ENCODE data around the gene CNN2. TPM values are rescaled to one million over a fixed set of nuclear protein-coding genes. Genes with fewer than 3 reads are reported as not detected.

The CNN2 gene
- total and polyA plus RNA-seq, 9 of the 15 experiments (the other 6 are each of a cell fraction or from before 2014, with no cell fraction given): 12.1 to 174 (median 52.7) TPM

DNA sequence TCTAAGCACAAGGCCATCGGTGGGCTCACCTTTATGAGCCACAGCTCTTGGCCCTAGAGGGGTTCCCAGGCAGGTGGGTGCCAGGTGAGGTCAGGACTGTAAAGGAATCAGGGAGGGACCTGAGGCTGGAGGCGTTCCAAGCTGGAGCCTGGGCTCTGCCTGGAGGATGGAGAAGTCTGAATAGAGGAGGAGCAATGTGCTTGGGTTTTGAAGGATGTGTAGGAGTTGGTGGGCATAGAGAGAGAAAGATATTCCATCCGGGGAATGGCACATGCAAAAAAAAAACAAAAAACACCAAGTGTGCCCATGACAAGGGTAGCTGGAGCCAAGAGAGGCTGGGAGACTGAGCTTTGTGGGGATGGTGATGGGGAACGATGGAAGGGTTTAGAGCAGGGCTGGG is 23.8 kb upstream of the CNN2 start (continued):
- TF ChIP-seq, protein P1, sequence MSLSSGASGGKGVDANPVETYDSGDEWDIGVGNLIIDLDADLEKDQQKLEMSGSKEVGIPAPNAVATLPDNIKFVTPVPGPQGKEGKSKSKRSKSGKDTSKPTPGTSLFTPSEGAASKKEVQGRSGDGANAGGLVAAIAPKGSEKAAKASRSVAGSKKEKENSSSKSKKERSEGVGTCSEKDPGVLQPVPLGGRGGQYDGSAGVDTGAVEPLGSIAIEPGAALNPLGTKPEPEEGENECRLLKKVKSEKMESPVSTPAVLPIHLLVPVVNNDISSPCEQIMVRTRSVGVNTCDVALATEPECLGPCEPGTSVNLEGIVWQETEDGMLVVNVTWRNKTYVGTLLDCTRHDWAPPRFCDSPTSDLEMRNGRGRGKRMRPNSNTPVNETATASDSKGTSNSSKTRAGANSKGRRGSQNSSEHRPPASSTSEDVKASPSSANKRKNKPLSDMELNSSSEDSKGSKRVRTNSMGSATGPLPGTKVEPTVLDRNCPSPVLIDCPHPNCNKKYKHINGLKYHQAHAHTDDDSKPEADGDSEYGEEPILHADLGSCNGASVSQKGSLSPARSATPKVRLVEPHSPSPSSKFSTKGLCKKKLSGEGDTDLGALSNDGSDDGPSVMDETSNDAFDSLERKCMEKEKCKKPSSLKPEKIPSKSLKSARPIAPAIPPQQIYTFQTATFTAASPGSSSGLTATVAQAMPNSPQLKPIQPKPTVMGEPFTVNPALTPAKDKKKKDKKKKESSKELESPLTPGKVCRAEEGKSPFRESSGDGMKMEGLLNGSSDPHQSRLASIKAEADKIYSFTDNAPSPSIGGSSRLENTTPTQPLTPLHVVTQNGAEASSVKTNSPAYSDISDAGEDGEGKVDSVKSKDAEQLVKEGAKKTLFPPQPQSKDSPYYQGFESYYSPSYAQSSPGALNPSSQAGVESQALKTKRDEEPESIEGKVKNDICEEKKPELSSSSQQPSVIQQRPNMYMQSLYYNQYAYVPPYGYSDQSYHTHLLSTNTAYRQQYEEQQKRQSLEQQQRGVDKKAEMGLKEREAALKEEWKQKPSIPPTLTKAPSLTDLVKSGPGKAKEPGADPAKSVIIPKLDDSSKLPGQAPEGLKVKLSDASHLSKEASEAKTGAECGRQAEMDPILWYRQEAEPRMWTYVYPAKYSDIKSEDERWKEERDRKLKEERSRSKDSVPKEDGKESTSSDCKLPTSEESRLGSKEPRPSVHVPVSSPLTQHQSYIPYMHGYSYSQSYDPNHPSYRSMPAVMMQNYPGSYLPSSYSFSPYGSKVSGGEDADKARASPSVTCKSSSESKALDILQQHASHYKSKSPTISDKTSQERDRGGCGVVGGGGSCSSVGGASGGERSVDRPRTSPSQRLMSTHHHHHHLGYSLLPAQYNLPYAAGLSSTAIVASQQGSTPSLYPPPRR (CRISPR knock-in tag; IDR thresholded peaks at IDR 0.05; ENCODE audit: borderline replicate concordance): no peak
- TF ChIP-seq PTTG1 (tag; IDR thresholded peaks at IDR 0.05; ENCODE audit: low read depth): no peak
- no peak for TF ChIP-seq RBM39 (optimal IDR thresholded peaks at IDR 0.05; ENCODE audit: low read depth, low read length)
- no peak for TF ChIP-seq E2F3 (CRISPR knock-in tag; IDR thresholded peaks at IDR 0.05)
- TF ChIP-seq MYBL2 (IDR thresholded peaks at IDR 0.05; ENCODE audit: low read depth): no peak
- no peak for TF ChIP-seq MYBL2 (CRISPR knock-in tag; IDR thresholded peaks at IDR 0.05; ENCODE audit: borderline replicate concordance)
- no peak for TF ChIP-seq RAD21 (CRISPR knock-in tag; conservative IDR thresholded peaks at IDR 0.05 in 1 of 2, IDR thresholded peaks at IDR 0.05 in 1 of 2)
- TF ChIP-seq FOXA1 (IDR thresholded peaks at IDR 0.05; ENCODE audit: borderline replicate concordance): no peak
- TF ChIP-seq, protein P2, sequence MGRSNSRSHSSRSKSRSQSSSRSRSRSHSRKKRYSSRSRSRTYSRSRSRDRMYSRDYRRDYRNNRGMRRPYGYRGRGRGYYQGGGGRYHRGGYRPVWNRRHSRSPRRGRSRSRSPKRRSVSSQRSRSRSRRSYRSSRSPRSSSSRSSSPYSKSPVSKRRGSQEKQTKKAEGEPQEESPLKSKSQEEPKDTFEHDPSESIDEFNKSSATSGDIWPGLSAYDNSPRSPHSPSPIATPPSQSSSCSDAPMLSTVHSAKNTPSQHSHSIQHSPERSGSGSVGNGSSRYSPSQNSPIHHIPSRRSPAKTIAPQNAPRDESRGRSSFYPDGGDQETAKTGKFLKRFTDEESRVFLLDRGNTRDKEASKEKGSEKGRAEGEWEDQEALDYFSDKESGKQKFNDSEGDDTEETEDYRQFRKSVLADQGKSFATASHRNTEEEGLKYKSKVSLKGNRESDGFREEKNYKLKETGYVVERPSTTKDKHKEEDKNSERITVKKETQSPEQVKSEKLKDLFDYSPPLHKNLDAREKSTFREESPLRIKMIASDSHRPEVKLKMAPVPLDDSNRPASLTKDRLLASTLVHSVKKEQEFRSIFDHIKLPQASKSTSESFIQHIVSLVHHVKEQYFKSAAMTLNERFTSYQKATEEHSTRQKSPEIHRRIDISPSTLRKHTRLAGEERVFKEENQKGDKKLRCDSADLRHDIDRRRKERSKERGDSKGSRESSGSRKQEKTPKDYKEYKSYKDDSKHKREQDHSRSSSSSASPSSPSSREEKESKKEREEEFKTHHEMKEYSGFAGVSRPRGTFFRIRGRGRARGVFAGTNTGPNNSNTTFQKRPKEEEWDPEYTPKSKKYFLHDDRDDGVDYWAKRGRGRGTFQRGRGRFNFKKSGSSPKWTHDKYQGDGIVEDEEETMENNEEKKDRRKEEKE (IDR thresholded peaks at IDR 0.05; ENCODE audit: borderline replicate concordance in 1 of 2, control insufficient read depth in 1 of 2, low read depth in 2 of 2, low read length in 1 of 2): no peak
- TF ChIP-seq KLF10 (CRISPR knock-in tag; IDR thresholded peaks at IDR 0.05): no peak
- no peak for TF ChIP-seq ATF7 (IDR thresholded peaks at IDR 0.05)
